Measurements from ENCODE around the gene DIPK2A.

DNA sequence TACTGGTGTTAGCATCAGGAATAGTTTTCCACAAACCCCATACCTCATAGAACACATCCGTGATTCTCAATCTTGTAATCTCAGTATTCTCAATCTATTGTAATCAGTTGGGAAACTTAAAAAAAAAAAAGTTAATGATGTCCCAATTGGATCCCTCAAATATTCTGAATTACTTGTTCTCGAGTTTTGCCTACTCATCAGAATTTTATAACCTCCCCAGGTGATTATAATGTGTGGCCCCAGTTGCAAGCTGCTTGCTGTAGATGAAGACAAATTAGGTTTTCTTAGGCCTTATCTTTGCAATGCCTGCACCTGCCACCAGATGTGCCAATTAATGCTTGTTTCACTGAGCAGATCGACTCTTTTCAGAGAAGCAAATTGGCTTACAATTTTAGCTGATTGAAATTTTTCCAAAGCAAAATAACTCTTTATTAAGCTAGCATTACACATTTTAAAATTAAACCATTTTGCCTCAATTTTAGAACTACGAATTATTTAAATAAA, 19.0 kb upstream of the DIPK2A start:
- no peak for TF ChIP-seq ZNF274 (IDR thresholded peaks at IDR 0.05; ENCODE audit: low read depth, low read length)
- no peak for TF ChIP-seq YY1 (IDR thresholded peaks at IDR 0.05; ENCODE audit: insufficient read depth, insufficient read length)
- no peak for TF ChIP-seq SUZ12 (IDR thresholded peaks at IDR 0.05; ENCODE audit: extremely low read depth, insufficient read depth, insufficient read length)

All from NT2/D1 (cell line).